Measurements from ENCODE around the gene SPSB1. TPM values are rescaled to one million over a fixed set of nuclear protein-coding genes. Genes with fewer than 3 reads are reported as not detected.
A peak's percentile ranks its signal among the peaks of the same experiment; 100 is the strongest.

SPSB1 gene
- total and polyA plus RNA-seq, 2 of the 4 experiments (the other 2 are of a cell fraction), result 16.7 to 19.8 TPM

DNA sequence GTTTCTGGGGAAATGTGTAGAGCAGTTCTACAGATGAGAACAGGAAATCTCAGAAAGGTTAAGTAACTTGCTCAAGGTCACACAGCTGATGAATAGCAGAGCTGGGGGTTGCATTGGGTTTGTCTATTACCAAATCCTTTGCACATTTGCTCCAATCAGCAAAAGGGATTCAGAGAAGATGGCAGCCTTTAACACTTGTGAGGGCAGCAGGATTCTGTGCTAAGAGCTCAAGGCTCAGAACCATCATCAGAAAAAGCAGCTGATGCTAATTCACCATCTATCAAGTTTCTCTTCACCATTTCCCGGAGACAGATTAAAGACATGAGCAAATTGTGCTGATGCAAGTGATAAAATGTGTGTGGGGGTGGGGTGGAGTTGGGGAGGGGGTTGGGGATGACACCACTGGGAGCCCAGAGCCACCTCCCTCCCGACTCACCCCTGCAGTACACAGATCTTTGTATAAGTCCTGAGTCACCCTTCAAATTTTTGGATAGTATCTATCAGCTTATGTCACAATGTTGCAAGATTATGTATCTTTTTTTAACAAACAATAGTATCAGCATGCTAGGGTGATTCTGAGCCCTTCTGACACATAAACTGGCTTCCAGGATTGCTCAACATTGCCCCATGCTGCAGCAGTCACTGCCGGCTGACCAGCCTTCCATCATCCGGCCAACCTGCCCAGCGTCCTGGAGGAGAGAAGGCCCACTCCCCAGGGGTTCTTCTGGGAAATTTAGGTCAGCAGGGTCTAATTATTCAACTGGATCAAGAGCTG, 2.8 kb upstream of the SPSB1 start (continued):
- TF ChIP-seq RCOR1 (IDR thresholded peaks at IDR 0.05; ENCODE audit: insufficient replicate concordance, low read length) (no peak), FOS (IDR thresholded peaks at IDR 0.05; ENCODE audit: low read depth, low read length) (peak; percentile 80), MAFK (IDR thresholded peaks at IDR 0.05; ENCODE audit: low read depth, low read length) (peak; percentile 76; the same call in 1 of the 2 replicates), RFX5 (IDR thresholded peaks at IDR 0.05; ENCODE audit: low read depth, low read length) (peak; percentile 14; the same call in 1 of the 2 replicates)

All from IMR-90 (cell line).